Measurements from ENCODE around the gene TLR8. TPM values are rescaled to one million over a fixed set of nuclear protein-coding genes. Genes with fewer than 3 reads are reported as not detected.
"Not testable (repeated sequence)": the region's sequence is repeated elsewhere in the genome, so short reads cannot be mapped to it uniquely, and the experiment has no call there.

The TLR8 gene
- polyA plus RNA-seq, 12 donors: 0.24 to 1.9 (median 0.37) TPM; not detected in 2

GRCh38 chrX:12946406-12946805 is 40.0 kb downstream of the TLR8 start:
- no peak for DNase-seq

DNA sequence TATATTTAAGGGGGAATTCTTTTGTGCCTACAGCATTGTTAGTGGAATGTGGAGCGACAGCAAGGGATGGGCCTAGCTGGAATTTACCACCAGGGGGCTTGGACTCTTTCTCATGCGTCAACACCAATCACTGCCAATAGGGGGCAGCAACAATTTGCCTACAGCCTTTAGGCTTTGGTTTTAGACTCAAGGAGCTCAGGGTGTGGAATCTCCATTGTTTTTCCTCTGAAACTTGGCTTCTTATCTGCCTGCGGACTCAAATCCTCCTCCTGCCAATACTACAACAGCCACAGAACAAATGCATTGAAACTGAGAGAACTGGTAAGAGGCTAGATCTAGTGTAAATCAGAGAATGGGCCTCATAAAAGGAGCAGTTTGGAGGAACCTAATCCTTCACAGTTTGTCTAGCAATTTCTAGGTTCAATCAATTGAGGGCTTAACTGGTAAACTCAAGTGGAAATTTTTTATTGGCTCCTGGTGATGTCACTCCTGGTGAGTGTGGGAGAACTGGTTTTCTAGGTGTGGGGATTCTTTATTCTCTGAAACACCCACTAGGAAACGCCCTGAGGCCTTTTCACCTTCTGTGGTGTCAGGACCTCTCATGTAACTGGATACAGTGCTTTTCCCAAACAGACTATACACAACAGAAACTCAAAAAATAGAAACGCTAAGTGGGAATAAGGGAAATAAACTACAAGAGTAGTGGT is 40.6 kb downstream of the TLR8 start:
- DNase-seq: peak; percentile 67

DNA sequence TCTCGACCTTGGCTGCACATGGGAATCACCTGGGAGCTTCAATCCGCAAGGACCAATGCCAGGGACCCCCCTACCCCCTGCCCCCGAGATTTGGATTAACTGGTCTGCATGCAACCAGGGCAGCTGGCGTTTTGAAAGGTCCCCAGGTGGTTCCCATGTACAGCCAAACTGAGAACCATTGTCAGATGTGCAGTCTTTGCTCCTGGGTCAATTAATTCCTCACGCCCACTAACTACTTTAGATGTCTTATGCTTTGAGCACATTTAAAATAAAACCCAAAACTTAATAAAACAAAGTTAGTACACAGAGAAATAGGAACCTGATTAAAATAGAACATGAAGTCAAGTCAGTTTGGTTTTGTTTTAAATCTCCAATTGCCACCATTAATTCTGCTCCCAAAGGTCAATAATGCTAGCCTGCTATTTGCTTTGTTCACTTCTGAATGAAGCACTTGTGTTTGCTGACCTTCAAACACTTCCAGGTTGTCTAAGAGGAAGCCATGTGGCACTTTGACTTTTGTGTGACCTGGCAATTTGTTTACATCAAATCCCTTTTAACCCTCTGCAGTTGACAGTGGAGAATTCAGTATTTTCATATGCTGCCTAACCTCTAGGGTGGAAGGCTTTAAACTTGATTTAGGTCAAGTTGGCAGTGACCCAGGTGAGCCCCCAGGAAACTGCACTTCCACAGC is 41.3 kb downstream of the TLR8 start:
- DNase-seq: no peak

DNA sequence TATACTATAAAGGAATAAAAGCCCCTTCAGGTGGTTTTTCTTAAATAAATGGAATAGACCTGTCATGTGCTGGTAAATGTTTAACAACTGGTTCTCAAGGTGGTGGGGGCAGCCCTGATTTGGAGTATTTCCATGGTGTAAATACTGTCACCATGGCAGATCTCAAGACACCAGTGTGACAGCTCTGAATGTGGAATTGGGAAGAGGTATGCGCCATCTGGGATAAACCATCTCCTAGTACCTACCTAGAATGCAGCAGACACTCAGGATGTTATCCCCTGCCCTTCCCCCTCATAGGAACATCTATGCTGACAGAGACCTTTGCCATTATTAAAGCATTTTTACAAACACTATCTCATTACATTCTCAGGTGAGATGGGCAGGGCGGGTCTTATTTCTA is 42.1 kb downstream of the TLR8 start:
- no peak for DNase-seq

DNA sequence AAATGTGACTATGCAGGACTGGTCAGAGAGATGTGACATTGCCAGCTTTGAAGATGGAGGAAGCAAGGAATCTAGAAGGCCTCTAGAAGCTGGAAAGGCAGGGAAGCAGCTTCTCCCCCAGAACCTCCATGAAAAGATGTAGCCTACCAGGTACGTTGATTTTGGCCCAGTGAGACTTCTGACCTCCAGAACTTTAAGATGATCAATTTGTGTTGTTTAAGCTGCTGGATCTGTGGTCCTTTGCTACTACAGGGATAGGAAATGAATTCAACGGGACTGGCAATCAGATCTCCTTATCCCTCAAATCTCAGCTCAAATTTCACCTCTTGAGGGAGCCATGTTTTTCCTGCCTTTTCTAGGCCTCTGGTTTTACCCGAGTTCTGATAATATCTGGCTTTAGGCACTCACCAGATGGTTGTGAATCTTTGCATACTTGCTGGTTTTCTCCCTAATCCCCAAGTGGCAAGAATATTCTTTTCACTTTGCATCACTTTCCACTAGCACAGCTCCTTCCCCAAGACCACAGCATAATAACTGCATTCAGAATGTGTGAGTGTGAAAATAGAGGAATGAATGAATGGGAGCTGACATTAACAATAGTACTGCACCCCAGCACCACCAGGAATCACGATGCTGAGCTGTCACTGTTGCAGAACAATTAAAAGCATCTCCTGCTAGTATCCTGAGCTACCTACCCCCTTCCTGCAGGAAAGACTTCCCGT is 42.9 kb downstream of the TLR8 start:
- DNase-seq: no peak

- peak; percentile 80 for DNase-seq
These were observed 43.7 kb downstream of the TLR8 start for GRCh38 chrX:12949927-12950656.

- DNase-seq: no peak
These were observed 44.6 kb downstream of the TLR8 start for GRCh38 chrX:12950851-12951594.

DNA sequence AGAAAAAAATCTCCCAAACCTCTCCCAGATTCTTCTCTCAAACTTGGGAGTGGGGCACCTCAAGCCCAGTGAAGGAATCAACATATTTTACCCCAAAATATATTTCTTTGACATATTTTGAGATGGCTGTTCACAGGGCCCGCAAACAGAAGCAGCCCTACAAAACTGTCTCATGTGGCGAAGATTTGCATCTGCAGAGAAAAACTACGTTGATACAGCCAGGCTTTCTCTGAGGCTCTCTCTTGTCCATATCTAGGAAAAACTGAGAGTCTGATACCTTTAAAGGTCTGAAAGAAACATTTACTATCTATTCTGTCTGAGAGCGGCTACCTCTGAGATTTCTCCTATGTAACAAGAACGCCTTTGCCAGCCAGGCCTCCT is 45.2 kb downstream of the TLR8 start:
- no peak for DNase-seq

GRCh38 chrX:12953420-12953819 is 47.0 kb downstream of the TLR8 start:
- no peak for DNase-seq

DNA sequence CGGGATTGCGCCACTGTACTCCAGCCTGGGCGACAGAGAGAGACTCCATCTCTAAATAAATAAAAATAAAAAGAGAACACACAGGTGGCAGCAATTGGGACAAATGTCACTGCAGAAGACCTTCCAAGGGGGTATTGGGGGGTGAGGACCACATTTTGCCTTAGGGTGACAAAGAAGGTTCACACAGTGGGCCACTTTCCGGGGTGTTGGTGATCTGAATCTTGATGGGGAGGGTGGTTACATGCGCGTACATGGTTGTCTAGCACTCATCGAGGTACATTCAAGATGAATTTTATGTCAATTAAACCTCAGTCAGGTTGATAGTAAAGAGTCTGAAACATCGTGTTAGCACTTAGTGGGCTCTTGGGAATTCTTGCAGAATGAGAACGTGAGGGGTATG is 48.0 kb downstream of the TLR8 start:
- no peak for DNase-seq

DNA sequence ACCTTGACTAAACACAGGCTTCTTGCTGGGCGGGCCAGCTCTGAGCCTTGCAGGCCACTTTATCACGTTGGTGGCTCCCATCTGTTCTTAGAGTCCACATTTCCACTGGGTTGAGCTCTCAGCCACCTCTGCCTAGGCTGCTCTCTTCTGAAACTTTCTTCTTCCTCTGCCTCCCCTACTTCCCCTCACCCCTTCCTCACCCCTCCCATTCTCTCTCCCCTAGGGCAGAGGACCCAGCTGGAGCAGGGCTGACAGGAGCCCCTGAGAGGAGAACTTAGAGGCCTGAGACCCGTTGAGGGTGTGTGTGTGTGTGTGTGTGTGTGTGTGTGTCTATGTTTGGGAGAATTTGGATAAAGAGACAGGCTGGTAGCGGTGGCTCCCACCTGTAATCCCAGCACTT is 48.6 kb downstream of the TLR8 start:
- no peak for DNase-seq

GRCh38 chrX:12955882-12956703 is 49.7 kb downstream of the TLR8 start:
- no peak for DNase-seq

DNA sequence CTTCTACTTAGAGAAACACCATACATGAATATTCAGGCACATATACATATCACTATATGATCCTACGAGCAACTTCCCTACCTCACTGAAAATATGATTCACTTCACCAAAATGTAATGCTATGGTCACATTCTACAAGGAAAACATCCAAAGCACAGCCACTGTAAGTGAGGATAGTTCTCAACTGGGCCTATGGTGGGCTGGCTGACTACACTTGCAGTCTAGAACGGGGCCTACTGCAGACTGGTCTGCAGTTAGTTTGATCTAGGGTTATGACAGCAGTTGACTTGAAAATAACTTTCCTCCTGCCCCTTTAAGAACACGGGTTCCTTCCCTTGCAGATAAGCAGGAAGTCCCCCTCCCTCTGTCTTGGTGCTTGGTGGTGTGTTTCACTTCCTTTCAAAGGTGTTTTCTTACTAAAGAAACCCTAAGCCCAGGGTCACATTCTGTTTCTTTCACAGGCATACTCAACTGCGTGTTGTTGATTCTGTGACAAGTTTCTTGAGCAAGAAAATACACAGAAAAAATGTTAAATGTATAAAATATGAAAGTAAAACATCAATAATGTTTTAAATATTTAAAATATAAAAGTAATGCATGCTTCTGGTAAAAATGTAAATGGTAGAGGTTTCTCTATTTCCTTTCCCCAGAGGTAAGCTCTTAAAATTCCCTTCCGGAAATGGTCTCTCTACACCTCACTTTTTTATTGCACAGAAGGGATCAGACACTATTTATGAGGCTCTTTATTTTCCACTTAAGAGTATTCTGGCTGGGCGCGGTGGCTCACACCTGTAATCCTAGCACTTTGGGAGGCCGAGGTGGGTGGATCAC is 50.5 kb downstream of the TLR8 start:
- DNase-seq: no peak

GRCh38 chrX:12958059-12958458 is 51.6 kb downstream of the TLR8 start:
- no peak for DNase-seq

GRCh38 chrX:12958461-12958860 is 52.0 kb downstream of the TLR8 start:
- no peak for DNase-seq

- no peak for DNase-seq
These were observed 54.8 kb downstream of the TLR8 start for GRCh38 chrX:12961196-12961718.

DNA sequence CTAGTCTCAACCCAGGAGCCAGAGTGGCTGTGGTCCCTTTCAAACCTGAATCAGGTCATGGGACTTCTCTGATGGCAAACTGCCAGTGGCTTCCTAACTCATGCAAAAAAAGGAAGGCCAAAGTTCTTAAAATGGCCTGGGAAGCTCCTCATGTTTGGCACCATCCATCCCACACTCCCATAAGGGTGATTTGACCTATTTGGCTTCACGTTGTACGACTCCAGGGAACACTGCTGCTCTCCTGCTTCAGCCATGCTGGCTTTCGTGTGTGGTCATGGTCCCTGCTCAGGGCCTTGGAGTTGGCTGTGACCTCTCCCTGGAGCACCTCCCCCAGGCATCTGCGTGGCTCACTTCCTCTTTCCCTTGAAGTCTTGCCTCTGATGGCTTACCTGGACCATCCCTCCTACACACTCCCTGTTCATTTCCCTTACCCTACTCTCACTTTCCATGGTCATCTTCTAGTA is 55.7 kb downstream of the TLR8 start:
- DNase-seq: no peak

- not testable (repeated sequence) for DNase-seq
These were observed 56.9 kb downstream of the TLR8 start for GRCh38 chrX:12963210-12963850.

All from muscle of arm (tissue), 12 donors.